ENCODE measurements around the gene TGFBI.

TGFBI gene

DNA sequence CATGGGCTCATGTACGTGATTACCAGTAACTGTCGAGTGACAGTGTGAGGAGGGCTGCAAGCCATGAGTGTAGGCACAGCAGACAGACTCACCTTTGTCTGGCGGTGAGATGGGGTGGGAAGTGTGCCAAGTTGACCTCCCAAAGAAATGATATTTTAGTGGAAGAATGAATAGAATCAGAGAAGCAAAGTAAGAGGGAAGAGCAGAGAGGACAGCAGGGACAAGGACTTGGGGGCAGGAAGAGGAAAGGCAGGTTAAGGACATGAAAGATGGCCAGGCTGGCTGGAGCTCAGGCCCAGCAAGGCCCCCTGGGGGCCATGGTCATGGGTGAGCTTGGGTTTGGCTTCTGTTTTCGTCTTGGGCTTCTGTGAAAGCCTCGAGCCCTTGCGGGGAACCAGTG is 20.2 kb downstream of the TGFBI start:
- DNase-seq: no peak

DNA sequence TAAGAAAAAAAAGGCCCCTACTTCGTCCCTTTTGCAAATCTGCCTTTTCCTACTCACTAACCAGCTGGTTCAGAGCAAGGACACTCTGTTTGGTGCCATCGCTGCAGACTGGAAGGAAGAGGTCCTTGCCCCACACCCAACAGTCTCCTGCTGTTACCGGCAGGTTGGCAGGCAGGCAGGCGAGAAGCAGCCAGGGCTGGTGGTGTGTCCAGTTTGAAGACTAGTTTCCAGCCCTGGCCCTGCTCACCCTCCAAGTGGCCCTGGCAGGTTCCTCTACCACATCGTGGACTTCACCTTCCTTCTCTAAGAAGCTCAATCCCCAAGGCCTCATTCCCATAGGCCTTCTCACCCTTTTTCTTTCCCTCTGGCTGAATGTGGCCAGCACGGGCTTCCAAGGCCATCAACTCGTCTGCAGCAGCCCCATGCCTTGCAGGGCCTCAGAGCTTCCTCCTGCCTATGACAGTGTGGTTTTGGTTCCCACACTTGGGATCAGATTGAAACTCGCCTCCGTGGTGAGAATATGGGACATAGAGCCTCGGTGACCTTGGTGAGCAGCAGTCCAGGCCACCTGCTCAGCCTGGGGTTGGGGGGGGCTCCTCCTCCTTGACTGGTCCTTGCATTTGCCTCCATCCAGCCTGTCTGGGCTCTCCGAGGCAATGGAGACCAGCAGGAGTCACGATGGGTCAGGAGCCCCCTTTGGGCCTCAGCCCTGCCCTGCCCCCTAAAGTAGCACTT is 22.9 kb downstream of the TGFBI start:
- no peak for DNase-seq

DNA sequence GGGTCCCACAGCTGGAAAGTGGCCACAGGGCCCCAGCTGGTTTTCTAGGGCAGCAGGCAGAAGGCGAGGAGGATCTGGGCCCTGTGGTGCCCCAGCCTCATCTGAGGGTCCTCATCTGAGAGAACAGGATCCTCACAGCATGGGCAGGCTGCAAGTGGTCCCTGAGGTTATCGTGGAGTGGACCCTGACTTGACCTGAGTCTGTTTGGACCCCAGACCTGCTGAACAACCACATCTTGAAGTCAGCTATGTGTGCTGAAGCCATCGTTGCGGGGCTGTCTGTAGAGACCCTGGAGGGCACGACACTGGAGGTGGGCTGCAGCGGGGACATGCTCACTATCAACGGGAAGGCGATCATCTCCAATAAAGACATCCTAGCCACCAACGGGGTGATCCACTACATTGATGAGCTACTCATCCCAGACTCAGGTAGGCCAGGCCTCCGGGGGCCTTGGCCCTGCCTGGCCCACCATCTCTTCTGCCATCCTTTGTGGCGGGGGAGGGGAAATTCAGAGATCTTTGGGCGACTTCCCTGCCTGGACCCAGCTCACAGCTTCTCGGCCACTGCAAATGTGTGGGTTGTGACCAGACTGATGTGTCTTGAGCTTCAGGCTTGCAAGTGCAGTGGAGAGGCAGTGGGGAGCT is 24.0 kb downstream of the TGFBI start:
- DNase-seq: no peak

DNA sequence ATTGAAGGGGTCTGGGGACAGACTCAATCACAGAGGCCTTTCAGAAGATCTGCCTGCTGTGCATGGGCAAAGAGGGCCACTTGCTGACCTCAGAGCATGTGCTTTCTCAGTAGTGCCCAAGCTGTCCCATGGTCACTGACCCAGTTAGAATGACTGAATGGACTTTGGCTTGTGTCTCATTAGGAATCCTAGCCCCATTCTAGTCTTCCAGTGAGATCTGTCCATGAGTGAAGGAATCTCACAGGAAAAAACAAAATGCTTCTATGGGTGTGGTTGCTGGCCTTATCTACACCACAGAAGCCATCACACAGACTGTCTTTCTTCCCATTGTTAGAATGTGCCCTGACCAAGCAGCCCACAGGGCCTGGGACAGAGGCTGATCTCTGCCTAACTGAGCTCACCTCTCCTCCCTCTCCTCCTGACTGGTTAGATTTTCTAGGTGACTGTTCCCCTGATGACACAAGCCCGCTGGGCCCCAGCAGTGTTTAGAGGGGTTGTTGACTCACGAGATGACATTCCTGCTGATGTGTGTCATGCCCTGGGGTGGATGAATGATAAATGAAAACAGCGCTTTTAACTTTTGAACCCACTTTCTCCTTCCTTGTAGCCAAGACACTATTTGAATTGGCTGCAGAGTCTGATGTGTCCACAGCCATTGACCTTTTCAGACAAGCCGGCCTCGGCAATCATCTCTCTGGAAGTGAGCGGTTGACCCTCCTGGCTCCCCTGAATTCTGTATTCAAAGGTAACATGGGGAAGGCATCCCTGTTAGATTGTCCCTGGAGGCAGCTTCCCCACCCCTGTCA is 24.8 kb downstream of the TGFBI start:
- no peak for DNase-seq

DNA sequence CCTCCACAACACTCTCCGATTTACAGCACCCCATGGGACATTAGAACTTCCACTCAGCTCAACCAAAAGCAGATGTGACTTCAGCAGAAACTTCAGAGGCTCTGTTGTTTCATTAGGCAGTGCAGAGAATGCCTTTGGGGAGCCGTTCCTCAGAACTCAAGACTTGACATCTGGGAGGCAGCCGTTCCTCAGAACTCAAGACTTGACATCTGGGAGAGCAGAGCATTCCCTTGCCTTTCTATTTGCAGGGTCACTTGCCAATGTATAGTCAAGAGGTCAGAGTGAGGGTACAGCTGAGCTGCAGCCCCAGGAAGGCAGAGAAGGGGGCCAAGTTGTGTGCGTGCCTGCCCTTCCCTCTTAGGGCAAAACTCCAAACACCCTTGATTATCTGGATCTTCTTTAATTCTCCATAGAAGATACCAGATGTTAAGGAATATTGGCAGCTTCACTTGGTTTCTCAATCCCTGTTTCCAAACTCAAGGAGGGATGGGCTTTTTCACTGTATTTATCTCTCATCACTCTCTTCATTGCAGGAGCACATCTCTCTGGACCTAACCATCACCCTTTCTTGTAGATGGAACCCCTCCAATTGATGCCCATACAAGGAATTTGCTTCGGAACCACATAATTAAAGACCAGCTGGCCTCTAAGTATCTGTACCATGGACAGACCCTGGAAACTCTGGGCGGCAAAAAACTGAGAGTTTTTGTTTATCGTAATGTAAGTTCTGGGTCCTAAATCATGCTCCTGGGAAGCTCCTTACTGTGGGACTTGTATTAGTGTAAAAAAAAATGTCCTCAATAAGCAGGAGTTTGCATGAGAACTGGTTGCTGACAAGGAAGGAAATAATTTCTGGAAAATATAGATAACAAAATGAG is 25.6 kb downstream of the TGFBI start:
- no peak for DNase-seq

DNA sequence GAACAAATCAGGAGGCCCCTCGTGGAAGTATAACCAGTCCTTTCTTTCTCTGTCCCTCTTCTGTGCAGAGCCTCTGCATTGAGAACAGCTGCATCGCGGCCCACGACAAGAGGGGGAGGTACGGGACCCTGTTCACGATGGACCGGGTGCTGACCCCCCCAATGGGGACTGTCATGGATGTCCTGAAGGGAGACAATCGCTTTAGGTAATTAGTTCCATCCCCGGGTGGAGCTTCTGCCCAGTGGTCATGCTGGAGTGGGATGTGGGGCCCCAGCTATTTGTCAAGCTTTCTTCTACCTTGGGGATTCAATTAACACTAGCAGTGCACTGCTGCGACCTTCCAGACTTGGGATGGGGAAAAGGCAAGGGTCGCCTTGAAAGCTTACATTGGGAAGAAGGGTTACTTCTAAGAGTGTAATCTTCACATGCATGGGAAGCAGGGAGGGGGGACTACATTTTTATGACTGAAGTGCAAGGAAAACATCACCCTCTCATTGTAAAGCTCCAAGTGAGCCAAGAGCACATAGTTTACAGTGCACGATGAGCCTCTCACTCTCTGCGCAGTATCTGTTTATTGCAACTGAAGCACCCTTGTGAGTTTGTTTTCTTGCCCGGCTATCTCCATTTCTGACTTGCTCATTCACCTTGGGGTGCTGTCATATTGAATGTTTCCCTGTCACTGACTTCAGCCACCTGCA is 27.0 kb downstream of the TGFBI start:
- no peak for DNase-seq

DNA sequence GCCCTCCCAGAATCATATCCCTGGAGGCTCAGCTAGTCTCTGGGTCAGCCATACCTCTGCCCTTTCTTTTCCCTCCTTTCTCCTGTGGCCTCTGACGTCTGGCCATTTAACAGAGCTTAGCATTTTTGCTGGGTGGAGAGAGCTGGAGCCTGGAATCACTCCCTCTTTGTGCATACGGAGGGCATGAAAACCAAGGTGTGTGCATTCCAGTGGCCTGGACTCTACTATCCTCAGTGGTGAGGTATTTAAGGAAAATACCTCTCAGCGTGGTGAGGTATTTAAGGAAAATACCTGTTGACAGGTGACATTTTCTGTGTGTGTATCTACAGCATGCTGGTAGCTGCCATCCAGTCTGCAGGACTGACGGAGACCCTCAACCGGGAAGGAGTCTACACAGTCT is 27.5 kb downstream of the TGFBI start:
- DNase-seq: no peak

DNA sequence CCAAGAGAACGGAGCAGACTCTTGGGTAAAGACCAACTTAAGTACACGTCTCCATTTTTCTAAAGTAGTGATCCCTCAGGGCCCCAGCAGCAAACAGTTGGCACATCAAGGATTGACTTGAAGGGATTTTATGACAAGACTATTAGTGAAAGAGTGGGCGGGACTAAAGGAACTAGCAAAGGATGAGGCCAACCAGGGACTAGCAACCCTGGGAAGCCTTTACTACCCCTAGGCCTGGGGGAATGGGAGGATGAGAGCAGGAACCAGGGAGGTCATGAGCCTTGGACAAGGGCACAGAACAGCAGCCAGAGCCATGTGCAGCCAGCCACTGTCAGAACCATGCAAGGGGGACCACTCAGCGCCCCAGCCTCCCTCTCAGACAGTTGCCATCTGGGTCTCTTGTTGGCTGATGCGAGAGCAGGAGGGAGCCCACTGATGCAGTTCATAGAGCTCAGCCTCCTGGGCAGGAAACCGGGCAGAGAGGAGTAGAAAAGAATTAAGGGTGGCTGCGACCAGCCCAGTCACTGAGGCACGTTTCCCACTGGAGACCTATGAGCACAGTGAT is 28.1 kb downstream of the TGFBI start:
- no peak for DNase-seq

DNA sequence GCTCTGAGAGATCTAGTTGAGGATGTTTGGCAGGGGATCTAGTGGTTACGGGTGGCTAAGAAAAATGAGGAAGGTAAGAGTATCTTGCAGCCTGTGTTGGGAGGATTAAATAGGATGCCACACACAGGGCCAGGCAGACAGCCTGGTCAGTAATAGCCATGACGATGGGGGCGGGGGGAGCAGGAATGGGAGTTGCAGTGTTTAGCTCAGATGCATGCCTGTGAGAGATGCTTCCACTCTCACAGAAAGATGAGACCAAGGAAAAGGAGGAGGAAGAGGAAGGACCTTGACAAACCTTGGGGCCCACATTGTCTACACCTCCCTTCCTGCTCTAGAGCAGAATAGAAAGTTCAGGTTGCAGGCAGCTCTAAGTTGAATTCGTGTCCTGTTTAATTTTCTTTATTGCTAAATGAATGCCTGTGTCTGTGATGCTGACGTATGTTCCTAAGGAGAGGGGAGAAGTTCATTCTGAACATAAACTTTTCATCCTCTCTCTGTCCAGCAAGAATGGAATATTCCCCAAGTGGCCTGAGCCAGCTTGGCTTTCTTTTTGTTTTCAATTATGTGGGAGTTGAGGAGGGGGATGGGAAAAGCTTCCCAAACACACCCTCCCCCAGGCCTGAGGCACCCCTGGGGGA is 28.7 kb downstream of the TGFBI start:
- no peak for DNase-seq

DNA sequence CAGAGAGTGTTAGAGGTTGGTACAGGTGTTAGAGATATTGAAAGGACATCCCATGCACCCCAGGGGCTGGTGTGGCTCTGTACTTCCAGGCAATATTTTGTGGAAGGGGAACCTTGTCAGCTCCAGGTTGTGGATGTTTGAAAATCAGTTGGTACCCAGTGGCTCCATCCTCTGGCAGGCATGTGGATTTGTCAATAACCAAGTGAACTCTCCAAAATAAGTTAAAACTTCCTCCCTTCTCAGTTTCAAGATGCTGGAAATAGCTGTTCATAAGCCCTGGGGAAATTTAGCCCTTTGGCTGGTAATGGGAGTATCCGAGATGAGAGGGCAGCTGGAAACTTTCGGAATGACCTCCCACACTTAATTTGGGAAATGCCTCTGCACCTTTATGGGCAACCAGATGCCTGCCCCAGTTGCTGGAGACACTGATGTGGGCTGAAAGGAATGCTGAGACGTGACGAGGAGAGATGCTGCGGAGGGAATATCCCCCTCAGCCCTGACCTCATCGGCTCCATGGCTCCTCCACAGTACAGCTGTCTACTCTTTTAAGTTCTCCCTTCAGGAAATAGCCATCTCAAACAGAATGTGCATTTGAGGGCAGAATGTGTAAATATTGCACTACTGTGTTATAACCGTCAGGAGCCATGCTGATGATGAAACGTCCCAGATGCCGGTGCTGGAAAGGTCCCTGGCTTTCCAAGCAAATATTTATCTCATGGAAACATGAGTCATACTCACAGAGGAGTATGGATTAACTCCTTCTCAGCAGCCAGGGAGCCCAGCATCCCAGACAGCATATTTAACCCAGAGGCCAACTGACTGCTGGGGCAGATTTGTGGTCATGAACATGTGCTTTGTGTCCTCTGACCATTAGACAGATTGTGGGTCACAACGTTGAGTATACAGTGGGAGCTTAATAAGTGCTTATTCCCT is 29.5 kb downstream of the TGFBI start:
- no peak for DNase-seq

DNA sequence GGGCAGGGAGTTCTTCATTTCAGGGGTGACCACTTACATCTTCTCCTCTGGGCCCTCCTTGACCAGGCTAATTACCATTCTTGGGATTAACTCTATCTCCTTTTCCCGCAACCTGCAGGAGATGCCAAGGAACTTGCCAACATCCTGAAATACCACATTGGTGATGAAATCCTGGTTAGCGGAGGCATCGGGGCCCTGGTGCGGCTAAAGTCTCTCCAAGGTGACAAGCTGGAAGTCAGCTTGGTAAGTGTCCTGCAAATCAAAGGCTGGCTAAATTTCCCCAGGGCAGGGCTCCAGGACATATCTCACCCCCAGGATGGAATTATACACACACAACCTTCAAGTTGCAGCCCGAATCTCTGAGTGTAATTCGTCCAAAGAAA is 30.2 kb downstream of the TGFBI start:
- no peak for DNase-seq

DNA sequence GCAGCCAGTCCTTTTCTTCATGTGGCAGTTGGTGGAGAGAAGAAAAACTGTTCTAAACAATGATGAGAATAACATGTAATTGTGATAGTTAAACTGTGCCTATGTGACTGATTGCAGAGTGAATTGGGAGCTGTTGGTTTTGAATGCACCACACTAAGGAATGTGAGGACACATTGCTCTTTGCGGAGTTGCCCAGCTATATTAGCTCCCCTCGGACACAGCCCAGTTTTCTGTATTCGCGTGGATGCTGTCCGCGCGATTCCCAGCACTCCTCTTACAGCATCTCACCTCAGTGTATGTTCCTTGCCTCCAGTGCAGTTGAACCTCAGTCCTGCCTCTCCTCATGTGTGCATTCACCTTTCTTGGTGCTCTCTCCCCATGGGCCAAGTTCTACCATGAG is 32.2 kb downstream of the TGFBI start:
- DNase-seq: no peak

DNA sequence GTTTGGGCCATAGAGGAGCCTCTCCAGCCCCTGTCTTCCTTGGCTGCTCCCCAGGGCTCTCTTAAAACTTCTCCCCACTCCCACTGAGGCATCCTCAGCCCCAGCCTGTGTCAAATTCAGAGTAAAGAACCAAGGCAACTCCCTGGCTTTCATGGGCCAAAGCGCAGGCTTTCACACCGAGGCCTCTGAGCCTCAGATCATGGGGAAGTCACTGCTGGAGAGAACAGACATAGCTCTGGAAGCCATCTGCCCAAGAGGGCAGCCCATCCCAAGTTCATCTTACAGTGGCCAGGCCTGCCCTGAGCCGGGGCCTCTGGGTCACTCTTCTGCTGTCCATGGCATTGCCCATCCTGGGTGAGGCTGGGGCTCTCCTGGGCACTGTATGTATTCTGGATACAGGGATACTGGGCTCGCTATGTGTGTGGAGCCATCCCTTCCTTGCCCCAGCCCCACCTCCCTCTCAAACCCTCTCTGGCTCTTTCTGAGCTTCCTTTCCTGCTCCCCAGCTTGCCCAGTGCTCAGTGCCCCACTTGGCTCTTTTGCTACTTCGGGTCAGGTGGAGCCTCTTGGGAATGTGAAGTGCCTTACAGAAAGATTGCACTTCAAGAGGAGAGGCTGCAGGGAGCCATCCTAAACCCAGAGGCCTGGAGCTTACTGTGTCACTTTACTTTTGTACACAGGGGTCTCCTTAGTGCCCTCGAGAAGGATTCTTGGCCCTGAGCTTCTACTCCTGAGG is 33.0 kb downstream of the TGFBI start:
- DNase-seq: no peak

DNA sequence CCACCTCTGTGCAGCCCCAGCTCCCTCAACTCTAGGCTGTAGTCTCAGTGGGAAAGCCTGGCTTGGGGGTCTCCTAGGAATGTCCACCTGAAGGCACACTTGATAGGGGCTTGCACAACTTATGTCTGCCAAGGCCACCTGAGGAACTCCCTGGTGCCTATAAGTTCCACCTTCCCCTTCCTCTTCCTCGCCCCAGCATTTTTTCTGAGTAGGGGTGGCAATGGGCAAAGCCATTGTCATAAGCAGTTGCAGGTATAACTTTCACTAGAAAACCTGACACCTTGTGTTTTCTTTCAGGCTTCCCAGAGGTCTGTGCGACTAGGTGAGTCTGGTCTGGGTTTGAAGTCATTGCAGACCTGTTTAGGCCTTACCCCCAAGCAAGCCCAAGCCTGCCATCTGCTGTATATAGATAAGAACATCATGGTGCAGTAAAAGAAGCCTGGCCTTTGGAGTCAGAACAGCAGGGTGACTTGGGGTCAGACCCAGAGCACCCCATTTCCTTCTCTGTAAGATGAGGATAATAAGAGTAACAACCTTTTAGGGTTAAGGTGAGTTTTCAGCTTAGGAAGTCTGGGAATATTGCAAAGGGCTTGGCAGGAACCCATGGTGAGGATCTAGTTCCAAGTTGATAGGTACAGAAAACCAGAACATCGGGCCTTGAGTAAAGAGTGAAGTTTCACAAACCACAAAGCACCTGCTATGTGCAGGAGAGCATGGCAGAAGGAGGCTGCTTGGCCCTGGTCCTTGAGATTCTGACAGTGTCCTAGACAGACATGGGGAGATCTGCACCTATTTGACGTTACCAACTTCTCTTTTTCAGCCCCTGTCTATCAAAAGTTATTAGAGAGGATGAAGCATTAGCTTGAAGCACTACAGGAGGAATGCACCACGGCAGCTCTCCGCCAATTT is 33.8 kb downstream of the TGFBI start:
- DNase-seq: no peak

DNA sequence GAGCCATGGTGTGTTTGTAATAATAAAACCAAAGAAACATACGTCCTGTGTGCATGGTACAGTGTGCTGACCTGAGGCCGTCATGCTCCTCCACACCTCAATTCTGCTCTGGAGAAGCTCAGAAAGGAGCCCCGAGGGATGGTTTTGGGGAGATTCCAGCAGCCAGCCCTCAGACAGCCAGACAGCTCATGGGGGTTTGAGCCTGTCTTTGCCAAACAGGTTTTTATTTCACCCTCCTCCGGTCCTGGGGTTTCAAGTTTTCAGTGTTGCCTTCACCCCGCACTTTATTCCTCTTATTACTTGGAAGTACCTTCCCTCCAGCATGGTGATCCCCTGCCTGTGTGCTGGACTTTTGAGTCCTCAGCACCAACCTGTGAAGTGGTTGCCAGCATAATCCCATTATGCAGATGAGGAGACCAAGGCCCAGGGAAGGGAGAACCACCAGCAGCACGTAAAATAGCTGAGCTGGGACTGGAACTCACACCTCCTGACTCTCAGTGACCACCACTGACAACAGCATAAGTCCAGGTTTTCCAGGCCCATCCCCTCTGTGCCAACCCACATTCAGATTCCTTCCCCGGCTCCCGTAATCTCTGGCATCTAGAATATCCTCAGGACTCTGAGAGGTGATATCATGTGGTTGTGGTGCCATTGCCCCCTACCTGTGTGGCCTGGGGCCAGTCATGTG is 35.1 kb downstream of the TGFBI start:
- DNase-seq: no peak

DNA sequence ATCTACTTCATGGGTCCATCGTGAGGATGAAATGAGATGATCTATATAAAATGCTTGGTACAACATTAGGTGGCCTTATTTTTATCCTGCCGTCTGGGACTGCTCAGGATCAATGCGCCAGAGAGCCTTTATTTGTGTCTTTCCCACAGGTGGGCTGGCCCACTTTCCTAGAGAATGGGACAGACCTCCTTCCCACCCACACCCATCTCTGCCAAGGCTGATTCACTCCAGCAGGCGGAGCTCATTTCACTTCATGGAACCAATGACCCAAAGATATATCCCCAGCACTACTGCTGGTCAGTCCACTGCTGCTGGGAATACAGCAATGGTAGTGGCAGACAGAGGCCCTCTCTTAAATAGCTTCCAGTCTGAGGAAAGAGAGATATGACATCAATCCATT is 35.7 kb downstream of the TGFBI start:
- no peak for DNase-seq

DNA sequence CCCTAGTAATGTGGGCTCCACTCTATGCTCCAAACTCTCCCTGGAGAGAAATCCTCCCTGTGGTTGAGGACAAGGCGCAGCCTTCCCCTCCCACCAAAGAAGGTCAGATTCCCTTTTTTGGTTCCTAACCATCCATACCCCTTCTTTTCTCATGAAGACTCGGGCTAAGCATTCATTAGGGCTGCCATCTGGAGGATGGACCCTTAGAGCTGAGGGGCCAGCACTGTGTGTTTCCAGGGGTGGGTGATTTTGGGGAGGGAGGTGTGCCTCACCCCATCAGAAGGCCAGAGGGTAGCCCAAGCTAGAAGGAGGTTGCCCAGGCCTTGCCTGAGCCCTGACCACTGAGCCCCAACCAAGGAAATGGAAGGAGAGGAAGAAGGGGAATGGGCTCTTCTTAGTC is 36.8 kb downstream of the TGFBI start:
- no peak for DNase-seq

All from NCI-H510A (cell line).